AG09319 (cell line): ENCODE data around the gene FAM32A.
"Not testable (repeated sequence)": the region's sequence is repeated elsewhere in the genome, so short reads cannot be mapped to it uniquely, and the experiment has no call there.

ENCODE experiments used
- DNase-seq: peaks from one replicate; pipeline ENCODE4 v3.0.0-alpha.2; 2010; ENCODE audit warnings: low read depth; ENCODE audit errors: extremely low read depth
- CTCF ChIP-seq: IDR thresholded peaks from 2 replicates; pipeline ENCODE4 v1.5.1; 2011; ENCODE audit warnings: low read depth, mild to moderate bottlenecking, inconsistent platforms, low read length, moderate library complexity

FAM32A gene

GRCh38 chr19:16164222-16164890 is 20.9 kb upstream of the FAM32A start:
- DNase-seq: no peak
- TF ChIP-seq CTCF: no peak

- DNase-seq: no peak
- TF ChIP-seq CTCF: no peak
Measured at GRCh38 chr19:16166417-16166816, 18.8 kb upstream of the FAM32A start.

- DNase-seq: no peak
- TF ChIP-seq CTCF: no peak
Measured at GRCh38 chr19:16167055-16167454, 18.2 kb upstream of the FAM32A start.

GRCh38 chr19:16168465-16169081 is 16.6 kb upstream of the FAM32A start:
- DNase-seq: no peak
- TF ChIP-seq CTCF: no peak

- TF ChIP-seq CTCF: no peak
- DNase-seq: no peak
Measured at GRCh38 chr19:16170134-16170533, 15.1 kb upstream of the FAM32A start.

GRCh38 chr19:16175954-16176353 is 9.3 kb upstream of the FAM32A start:
- no peak for TF ChIP-seq CTCF
- no peak for DNase-seq

- DNase-seq: not testable (repeated sequence)
Measured at GRCh38 chr19:16178866-16179265, 6.3 kb upstream of the FAM32A start.

GRCh38 chr19:16180611-16181010 is 4.6 kb upstream of the FAM32A start:
- DNase-seq: no peak
- TF ChIP-seq CTCF: no peak
